GM18502 (cell line): ENCODE measurements around the gene ALDH1A2.
"Not testable (repeated sequence)": the region's sequence is repeated elsewhere in the genome, so short reads cannot be mapped to it uniquely, and the experiment has no call there.

ENCODE experiments used
- ATAC-seq: cut with Tn5 transposase; IDR thresholded peaks from one replicate; pipeline ENCODE4 v1.9.1; 2021; ENCODE audit warnings: mild to moderate bottlenecking; ENCODE audit not compliant: unreplicated experiment, poor library complexity

The ALDH1A2 gene

GRCh38 chr15:58043192-58043903 lies 22.2 kb downstream of the ALDH1A2 start:
- ATAC-seq, result no peak

GRCh38 chr15:58042006-58042405 lies 23.5 kb downstream of the ALDH1A2 start:
- ATAC-seq, result no peak

GRCh38 chr15:58040150-58040549 lies 25.4 kb downstream of the ALDH1A2 start:
- no peak for ATAC-seq

- ATAC-seq, result no peak
Measured at GRCh38 chr15:58039079-58040035, 26.2 kb downstream of the ALDH1A2 start.

GRCh38 chr15:58038426-58039078 lies 27.0 kb downstream of the ALDH1A2 start:
- ATAC-seq, result no peak

- no peak for ATAC-seq
Measured at GRCh38 chr15:58037723-58038301, 27.7 kb downstream of the ALDH1A2 start.

- ATAC-seq, result no peak
Measured at GRCh38 chr15:58036579-58036978, 28.9 kb downstream of the ALDH1A2 start.

- not testable (repeated sequence) for ATAC-seq
Measured at GRCh38 chr15:58028392-58028791, 37.1 kb downstream of the ALDH1A2 start.

GRCh38 chr15:58026552-58026951 lies 39.0 kb downstream of the ALDH1A2 start:
- no peak for ATAC-seq

GRCh38 chr15:58026051-58026450 lies 39.5 kb downstream of the ALDH1A2 start:
- ATAC-seq, result no peak

- no peak for ATAC-seq
Measured at GRCh38 chr15:58021332-58022230, 43.9 kb downstream of the ALDH1A2 start.

- no peak for ATAC-seq
Measured at GRCh38 chr15:58019503-58020376, 45.8 kb downstream of the ALDH1A2 start.

- ATAC-seq, result no peak
Measured at GRCh38 chr15:58017869-58018268, 47.6 kb downstream of the ALDH1A2 start.

- no peak for ATAC-seq
Measured at GRCh38 chr15:58016581-58017175, 48.8 kb downstream of the ALDH1A2 start.

- ATAC-seq, result no peak
Measured at GRCh38 chr15:58015565-58015964, 49.9 kb downstream of the ALDH1A2 start.

- no peak for ATAC-seq
Measured at GRCh38 chr15:58014470-58014869, 51.0 kb downstream of the ALDH1A2 start.

GRCh38 chr15:58014040-58014439 lies 51.5 kb downstream of the ALDH1A2 start:
- ATAC-seq, result no peak

GRCh38 chr15:58010983-58011382 lies 54.5 kb downstream of the ALDH1A2 start:
- no peak for ATAC-seq
